Stimulated activated CD4-positive, alpha-beta T cell treated with anti-CD3 and anti-CD28 coated beads, Interleukin-4, amount 100 ng/mL, for 48 hours (primary cell): ENCODE data around the gene ADD2.
"Not testable (repeated sequence)": the region's sequence is repeated elsewhere in the genome, so short reads cannot be mapped to it uniquely, and the experiment has no call there.

ENCODE experiments used
- DNase-seq, 2 donors: peaks; one replicate each; pipeline ENCODE4 v3.0.0-alpha.2; 2020; ENCODE audit warnings: low read depth in 2 of 2

The ADD2 gene

DNA sequence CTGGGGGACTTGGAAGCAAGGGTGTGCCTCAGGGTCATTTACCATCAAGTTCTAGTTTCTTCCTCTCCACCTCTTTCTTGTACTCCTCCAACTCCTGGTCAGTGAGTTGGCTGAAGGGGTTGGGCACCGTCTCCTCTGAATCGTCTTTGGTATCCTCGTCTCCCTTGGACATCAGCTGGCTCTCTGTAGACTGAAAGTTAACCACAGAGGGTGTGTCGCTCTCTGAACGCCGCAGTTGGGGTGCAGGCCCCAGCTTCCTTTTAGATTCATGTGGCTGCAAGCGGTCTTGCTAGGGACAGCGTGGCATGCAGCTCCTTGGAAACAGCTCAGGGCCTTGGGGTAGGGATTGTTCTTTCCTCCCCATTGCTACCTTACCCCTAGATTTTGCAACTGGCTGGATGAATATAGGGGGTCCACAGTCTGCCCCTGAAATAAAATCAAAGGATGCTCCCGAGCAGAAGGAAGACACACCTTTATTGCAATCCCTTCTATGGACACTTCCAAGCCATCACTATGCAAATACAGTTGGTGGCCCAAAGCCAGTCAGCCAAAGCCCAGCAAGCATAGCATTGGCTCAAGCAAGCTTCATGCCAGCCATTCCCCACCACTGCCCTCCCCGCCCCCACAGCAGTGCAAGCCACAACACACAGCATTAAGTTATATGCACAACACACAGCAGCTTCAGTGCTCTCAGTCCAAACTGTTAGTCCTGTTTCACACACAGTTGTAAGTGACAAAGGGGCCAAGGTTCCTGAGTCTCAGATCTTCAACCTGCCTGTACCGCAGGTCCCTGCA lies 93.2 kb downstream of the ADD2 start:
- DNase-seq: no peak

DNA sequence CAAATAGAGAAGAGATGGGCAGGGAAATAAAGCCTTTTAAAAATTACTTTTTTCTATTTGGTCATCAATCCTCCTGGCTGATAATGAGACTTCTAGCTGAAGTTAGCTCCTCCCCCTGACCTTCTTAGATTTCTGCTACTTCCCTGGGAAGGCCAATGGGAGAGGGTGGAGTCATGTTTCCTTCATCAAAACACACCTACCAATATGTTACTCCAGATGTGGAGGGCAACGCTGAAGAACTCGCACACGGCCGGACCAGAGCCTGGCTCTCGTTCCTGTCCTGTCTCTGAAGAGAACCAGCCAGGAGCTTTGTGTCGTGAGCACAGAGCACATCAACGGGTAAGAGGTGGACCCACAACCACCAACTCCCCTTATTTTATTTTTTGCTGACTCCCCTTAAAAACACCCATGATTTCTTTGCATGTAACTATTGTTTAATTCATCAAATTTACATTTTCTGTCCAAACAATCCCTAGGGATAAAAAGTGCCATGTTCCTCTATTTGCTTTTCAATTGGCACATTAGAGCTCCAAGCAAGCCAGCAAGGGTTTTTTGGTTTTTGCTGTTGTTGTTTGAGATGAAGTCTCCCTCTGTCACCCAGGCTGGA lies 94.9 kb downstream of the ADD2 start:
- DNase-seq: no peak

DNA sequence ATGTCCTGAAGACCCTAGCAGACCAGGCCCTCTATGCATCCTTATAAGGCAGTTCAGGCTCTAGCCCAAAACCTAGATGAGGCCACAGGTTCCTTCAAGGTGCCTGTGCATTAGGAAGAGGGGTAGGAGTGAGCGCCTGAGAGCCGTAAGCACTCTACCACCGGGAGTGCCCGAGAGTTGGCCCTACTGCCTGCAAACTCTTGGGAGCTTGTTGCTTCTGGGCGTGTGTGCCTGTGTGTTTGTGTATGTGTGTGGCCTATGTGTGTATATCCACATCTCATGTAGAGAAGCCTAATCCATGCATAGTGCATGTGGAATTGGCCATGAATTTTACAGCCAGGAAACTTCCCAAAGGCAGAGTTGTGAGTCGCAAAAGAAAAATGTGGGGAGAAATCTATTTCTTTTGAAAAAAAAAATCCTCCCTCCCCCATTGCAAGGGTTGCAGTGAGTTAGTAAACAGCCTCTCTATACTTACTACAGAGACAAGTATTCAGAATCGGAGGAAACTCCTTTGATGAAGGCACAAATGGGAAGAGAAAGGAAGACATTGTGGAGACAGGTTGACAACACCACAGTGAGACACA lies 96.8 kb downstream of the ADD2 start:
- DNase-seq: no peak

DNA sequence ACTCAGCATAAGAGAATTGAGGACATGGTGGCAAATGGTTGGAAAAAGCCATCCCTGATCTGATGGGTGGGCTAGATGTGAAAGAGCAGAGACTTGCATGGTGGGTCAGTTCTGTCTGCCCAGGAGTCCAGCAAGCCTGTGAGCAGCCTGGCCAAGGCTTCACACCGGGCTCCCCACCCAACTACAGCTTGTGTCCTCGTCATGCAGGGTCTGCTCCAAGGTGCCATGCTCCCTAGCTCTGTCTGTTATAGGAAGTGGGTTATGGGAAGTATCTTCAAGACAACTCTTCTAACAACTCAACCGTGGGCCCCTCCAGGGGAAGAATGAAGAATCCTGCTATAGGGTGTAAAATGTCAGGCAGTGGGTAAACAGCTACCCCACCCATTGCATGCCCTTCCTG lies 97.4 kb downstream of the ADD2 start:
- DNase-seq: no peak

DNA sequence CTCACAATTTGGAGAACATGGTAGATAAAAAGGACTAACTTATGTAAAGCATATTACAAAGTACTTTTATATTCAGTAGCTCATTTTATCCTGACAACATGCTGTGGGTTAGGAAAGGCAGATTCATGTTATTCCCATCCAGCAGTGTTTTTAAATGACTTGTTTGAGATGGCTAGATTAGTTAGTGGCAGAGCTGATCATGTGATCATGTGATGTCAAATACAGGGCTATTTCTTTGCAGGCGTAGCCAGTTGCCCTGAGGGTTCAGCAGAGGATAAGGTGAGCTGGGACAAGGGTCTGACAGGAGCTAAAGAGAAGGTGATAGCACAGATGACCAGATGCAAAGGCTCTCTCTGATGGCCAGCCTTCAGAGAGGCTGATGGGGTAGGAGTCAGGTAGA lies 97.8 kb downstream of the ADD2 start:
- no peak for DNase-seq

DNA sequence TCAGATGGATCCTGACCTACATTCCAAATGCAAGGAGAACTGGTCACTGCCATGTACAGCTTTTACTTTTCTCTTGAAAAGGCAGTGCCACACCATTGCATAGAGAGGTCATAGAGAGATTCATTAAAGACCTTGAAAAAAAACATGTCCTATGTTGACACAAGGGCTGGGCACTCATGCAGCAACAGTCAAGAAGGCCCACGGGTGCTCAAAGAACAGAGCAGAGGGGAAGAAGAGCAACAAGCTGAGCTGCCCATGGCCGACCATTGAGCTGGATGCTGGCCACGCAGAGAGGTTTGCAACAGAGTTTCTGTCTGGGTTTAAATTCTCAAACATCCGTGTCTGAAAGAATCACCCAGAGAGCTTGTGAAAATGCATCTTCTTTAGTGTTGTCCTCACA lies 99.1 kb downstream of the ADD2 start:
- DNase-seq: no peak

DNA sequence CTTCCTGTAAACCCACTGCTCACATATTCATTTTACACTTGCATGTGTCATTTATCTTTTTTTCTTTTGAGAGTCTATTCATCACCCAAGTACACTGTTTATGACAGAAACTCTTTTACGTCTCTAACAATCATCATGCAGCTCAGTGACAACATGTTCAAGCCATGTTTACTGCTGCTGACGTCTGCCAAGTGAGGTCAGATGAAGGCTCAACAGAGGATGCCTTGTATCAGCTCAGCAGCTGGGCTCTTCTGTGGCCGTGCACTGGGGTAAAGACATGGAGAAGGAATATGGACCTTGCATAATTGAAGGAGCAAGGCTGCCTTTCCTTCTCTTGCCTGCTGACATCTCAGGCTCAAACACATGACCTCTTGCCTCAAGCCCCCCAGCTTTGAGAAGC lies 99.6 kb downstream of the ADD2 start:
- no peak for DNase-seq

DNA sequence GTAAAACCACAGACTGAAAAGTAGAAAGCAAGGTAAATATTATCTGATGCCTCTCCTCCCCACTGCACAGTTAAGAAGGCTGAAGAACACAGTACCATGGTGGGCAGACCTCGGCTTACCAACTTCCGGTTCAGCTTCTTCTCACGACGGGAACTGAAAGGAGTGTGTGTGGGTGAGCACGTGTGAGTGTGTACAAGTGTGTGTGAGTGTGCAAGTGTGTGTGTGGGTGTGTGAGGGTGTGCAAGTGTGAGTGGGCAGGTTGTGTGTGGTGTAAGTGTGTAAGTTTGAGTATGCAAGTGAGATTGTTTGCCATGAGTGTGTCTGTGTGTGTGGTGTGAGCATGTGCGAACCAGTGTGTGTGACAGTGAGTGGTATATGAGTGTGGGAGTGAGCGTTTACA lies 103.5 kb downstream of the ADD2 start:
- DNase-seq: no peak

DNA sequence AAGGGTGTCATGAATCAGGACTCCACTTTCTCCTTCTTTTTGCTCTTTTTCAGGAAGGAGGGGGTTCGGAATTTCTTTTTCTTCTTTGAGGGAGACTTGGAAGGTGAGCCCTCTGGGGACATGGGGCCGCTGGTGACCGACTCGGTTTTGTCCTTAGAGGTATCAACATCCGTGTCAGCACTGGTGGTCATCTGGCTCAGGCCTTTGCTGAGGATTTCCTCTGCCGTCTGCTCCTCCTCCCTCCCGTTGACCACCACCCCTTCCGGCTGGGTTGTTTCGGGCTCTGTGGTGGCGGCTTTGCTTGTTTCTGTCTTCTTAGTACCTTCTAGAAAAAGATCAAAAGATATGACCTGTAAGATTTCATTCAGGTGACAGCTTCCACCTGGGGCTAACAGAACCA lies 104.6 kb downstream of the ADD2 start:
- no peak for DNase-seq

DNA sequence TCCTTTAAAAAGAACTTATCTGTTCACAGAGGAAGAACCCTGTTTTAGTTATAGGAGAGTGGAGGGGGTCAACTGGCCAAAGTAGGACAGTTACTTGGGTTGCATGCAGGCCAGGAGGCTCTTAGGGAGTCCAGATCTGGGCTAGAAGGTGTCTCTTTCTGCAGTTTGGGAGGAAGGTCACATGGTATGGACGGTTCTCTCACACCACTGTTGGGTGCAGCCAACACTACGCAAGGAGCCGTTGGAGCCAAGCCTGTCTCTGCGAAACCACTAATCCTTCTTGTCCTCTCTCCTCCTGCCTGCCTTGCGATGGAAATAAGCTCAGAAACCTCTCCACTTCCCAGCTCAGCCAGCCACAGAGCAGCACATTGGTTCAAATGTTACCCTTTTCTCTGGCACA lies 108.4 kb downstream of the ADD2 start:
- no peak for DNase-seq

DNA sequence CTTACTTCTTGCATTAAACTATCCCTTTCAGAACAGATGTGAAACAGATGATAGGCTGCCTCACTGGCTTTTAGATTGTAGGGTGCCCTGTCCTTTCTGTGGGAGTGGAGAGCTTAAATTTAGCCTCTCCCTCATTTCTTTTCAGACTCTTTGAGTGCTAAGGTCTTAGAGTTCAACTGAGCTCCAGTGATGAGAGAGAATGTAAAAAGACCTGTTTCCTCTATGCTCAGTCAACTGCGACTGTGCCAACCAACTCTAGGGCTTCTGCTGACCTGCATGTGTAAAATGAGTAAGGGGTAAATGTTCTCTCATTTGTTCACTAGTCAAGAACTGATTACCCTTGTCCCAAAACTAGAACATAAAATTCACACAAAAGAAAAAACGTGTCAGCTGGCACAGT lies 109.5 kb downstream of the ADD2 start:
- DNase-seq: no peak

DNA sequence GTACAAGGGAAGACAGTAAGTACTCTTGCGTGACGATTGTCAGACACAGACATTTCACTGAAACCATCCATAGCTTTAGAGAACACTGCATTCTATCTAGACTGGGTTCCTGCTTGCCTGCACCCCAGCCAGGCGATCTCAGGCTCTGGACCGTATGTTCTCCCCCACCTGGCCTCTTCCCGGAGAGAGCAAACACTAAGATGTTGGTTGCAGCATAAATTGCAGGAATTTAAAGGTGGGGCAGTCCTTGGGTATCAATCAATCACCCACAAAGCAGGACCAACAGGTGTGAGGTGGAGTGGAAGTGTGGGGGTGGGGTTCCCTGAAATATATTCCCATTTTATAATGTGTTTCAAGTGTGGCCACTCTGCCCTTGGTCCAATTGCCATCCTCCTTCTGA lies 110.8 kb downstream of the ADD2 start:
- no peak for DNase-seq

DNA sequence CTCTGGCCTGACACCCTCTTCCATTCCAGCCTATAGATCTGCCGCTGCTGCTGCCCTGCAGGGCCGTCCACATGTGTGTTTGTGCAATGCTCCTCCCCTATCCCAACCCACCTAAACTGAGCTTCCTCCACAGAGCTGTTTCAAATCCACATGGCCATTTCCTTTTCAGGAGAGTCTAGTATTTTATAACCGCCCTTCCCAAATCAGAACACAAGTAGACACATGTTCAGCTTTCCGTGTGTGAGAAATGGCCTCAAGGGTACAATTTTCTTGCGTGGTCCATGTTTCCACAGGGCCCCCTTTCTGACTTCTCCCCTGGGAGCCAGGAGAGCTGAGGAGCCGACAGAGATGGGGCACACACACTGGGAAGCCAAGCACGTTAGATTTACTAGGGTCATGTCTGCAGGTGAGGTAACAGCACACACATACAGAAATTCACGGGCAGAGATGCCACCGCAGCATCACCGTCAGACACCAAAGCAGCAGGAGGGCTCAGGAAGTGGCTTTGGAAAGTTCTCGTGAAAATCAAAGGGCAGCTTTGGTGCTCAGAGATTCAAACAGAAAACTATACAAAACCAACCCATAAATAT lies 111.5 kb downstream of the ADD2 start:
- no peak for DNase-seq

DNA sequence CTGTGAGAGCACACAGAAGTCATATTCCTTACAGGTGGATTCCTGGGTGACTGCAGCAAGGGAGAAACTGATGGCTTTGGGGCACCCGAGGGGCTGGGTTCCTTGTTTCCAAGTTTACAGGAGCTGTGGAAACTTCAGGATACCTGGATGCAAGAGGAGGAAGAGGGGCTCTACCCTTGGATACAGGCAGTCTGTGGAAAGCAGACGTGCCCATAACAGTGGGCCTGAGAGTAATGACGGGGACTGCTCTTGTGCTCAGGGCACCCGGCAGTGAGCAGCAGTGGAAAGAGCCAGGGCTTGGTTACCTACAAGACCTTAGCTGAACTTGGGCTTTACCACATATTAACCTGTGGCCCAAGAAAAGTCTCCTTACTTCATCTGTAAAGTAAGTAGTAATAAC lies 112.2 kb downstream of the ADD2 start:
- DNase-seq: no peak

DNA sequence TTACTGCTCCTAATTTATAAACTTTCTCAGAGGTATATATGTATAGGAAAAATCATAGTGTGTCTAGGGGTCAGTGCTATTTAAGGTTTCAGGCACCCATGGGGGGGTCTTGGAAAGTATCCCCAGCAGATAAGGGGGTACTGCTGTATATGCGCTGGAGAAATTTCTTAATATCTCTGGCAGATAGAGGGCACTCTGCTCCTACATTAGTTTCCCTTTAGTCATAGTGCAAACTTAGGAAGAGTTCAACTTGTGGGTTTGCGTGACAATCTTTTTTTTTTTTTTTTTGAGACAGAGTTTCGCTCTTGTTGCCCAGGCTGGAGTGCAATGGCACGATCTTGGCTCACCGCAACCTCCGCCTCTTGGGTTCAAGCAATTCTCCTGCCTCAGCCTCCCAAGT lies 112.8 kb downstream of the ADD2 start:
- not testable (repeated sequence) for DNase-seq

DNA sequence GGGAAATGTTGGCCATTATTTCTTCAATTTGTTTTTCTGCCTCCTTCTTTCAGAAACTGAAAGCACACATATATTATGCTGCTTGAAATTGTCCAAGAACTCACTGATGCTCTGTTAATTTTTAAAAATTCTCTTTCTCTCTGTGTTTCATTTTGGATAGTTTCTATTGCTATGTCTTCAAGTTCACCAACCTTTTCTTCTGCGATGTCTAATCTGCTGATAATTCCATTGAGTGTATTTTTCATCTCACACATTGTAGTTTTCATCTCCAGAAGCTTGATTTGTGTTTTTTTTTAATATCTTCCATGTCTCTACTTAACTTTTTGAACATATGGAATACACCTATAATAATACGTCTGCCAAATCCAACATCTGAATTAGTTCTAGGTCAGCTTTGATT lies 116.3 kb downstream of the ADD2 start:
- no peak for DNase-seq

DNA sequence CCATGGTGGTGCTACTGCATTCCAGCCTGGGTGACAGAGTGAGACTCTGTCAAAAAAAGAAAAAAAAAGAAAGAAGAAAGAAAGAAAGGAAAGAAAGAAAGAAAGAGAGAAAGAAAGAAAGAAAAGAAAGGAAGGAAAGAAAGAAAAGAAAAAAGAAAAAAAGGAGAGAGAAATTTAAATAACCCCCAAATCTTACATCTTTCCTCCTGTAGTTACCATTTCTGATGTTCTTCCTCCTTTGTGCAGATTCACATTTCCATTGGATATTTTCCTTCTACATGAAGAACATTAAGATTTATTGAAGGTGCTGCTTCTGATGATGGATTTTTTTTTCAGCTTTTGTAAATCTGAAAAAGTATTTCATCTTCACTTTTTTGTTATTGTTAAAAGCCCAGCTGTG lies 117.0 kb downstream of the ADD2 start:
- no peak for DNase-seq

DNA sequence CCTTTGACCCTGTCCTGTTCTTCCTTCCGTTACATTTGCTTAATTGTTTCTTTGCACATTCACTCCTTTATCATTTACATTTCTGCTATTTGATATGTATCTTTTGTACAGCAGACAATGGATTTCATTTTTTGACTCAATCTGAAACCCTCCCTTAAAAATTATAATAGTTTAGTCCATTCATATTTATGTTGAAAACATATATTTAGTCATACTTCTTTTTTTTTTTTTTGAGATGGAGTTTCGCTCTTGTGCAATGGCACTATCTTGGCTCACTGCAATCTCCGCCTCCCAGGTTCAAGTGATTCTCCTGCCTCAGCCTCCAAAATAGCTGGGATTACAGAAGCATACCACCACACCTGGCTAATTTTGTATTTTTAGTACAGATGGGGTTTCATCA lies 119.0 kb downstream of the ADD2 start:
- no peak for DNase-seq

DNA sequence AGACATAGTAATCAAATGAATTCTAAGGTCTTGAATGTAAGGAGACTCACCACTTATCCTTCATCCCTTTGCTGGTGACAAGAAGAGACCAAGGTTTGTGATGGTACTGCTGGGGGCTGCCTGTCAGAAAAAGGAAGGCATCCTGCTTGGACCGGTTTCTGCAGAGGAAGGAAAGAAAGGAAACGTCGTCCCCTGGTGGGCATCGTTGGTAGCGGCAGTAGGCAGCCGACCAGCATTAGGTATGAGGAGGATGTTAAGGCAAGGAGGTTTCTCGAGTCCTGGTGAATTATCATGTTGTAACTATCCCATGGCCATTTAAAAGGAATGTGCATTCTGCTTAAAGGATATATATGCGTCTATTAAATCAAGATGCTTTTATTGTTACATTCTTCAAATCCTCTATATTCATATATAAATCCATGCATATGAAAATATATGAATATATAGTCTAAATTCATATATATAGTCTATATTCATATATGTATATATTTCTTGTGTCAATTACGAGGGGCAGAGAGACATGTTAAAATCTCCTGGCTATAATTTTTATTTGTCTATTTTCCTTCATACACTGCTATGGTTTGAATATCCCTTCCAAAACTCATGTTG lies 120.0 kb downstream of the ADD2 start:
- DNase-seq: peak; percentile 61 to 71

DNA sequence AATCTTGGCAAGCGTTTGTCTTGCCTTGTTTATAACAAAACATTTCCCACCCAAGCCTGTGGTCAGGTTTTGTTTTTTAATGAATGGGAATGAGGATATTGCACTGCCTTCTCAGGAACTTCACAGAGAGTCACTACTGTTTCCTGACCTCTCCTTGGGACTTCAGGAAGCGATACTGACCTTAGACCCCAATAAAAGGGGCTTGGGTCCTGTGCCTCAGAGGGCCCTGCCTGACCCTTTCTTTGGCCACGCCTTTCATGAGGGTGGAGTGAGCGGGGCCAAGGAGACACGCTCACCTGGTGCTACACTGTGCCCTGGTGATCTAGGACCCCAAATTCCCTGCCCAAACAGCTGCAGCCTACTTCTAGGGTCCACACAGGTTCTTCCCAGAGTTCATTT lies 121.6 kb downstream of the ADD2 start:
- no peak for DNase-seq

DNA sequence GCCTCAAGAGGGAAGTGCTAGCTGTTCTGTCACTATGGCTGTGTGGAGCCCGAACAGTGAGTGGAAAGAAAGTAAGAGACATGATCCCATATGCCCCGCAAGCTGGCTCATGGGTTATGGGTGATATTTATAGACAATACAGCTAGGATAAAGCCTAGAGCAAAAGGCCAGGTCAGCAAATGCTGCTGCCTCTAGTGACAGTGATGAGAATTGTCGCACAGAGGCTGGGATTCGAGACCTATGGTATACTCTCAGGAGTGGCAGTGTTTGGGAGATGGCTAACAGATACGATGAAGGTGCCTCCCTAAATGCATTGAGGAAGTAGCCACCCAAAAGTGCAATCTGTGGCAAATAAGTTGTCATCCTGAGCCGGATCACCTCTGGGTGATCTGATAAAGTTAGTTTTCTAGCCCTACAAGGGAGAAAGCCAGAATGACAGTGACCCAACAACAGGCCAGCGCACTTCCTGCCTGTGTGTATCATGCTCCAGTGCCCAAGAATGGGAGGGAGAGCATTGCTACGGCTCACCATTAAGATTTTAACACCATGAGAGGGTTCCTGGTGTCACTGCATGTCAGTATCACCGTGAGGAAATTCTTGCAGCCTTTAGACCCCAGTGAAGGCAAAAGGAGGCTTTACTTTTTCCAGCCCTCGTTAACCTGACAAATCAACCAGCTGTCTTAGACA lies 122.1 kb downstream of the ADD2 start:
- no peak for DNase-seq

DNA sequence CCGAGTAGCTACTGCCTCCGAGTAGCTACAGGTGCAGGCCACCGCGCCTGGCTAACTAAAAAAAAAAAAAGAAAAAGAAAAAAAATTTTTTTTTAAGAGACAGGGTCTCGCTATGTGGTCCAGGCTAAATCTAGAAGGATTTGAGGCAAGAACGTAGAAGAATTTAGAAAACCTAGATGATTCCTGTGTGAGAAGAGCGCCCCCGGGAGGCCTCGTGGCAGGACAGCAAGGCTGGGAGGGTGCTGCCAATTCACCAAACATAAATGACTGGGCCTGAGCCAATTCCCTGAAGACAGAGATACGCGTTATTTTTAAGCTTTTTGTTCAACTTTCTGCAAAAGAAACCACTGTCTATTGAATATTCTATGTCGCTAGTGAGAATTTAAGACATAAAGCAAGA lies 124.3 kb downstream of the ADD2 start:
- DNase-seq: peak; percentile 19 to 32
